NK-92 (cell line): ENCODE results near the gene GRAP2.
"Not testable (repeated sequence)": the region's sequence is repeated elsewhere in the genome, so short reads cannot be mapped to it uniquely, and the experiment has no call there.

Experiments
- DNase-seq: peaks from one replicate; lab custom pipeline; 2025; ENCODE audit not compliant: unreplicated experiment; lab: John Stamatoyannopoulos, UW

GRAP2 gene

GRCh38 chr22:39943953-39944872 lies 43.3 kb downstream of the GRAP2 start:
- DNase-seq = no peak

GRCh38 chr22:39946126-39946502 lies 45.2 kb downstream of the GRAP2 start:
- DNase-seq = no peak

GRCh38 chr22:39946503-39947219 lies 45.8 kb downstream of the GRAP2 start:
- no peak for DNase-seq

- no peak for DNase-seq
Observed at GRCh38 chr22:39947220-39948216, 46.6 kb downstream of the GRAP2 start.

GRCh38 chr22:39949964-39950737 lies 49.3 kb downstream of the GRAP2 start:
- no peak for DNase-seq

GRCh38 chr22:39951603-39952293 lies 50.9 kb downstream of the GRAP2 start:
- DNase-seq = not testable (repeated sequence)

GRCh38 chr22:39952347-39952746 lies 51.5 kb downstream of the GRAP2 start:
- DNase-seq = no peak

GRCh38 chr22:39953101-39953500 lies 52.2 kb downstream of the GRAP2 start:
- no peak for DNase-seq

GRCh38 chr22:39954584-39955055 lies 53.7 kb downstream of the GRAP2 start:
- DNase-seq = no peak

GRCh38 chr22:39955675-39956074 lies 54.8 kb downstream of the GRAP2 start:
- DNase-seq = no peak

- no peak for DNase-seq
Observed at GRCh38 chr22:39956932-39957664, 56.2 kb downstream of the GRAP2 start.

- no peak for DNase-seq
Observed at GRCh38 chr22:39958009-39958711, 57.3 kb downstream of the GRAP2 start.

- no peak for DNase-seq
Observed at GRCh38 chr22:39958949-39959639, 58.2 kb downstream of the GRAP2 start.

- DNase-seq = no peak
Observed at GRCh38 chr22:39959640-39960447, 59.0 kb downstream of the GRAP2 start, which contains the start of gene TMA7B. Gene TMA7B (plus strand): TSS chr22:39960397. CDS start chr22:39964375, 3,978 bp downstream.

- DNase-seq = no peak
Observed at GRCh38 chr22:39960791-39961746, 60.2 kb downstream of the GRAP2 start.

- DNase-seq = no peak
Observed at GRCh38 chr22:39962071-39962470, 61.2 kb downstream of the GRAP2 start.
